ENCODE results near the gene CLCN4.

Gene CLCN4

DNA sequence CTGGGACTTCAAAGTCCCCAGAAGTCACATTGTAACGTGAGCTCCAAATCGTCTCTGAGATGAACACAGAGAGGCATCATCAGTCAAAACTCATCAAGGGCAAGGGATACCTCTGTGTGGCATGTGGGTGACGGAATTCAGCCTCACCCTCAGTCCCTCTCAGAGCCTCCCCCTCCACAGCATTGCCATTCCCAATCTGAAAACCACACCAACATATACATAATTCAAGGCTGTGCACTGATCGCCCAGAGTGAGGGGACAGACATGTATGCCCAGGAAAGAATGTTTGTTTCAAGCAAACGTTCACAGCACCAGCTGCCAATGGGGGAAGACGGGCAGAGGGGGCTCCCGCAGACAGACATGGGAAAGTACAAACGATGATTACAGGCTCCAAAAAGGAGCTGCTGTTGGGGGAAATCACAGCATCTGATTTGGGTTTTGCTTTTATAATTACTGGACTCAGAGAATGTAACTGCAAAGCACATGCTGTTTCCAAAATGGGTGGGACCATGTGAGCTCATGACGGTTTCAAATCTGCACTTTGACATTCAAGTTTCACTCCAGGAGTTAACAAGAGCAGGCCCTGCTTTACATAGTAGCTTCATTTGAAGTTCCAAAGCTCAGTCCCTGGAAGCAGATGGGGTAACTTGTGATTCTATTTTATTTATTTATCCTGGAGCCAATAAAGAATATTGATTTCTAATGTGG, 88.3 kb downstream of the CLCN4 start:
- Histone ChIP-seq H3K4me3 (ENCODE audit: insufficient read depth, low read depth, low read length, poor library complexity, severe bottlenecking) (no peak overlapping the region), H3K9me3 (ENCODE audit: control insufficient read depth, low read length) (no peaks in the 10 kb centered on the region), H3K27ac (ENCODE audit: insufficient read depth, low read length, poor library complexity, severe bottlenecking) (no peak overlapping the region), H3K27me3 (replicated peaks; ENCODE audit: control insufficient read depth, insufficient read depth, low read length, poor library complexity, severe bottlenecking) (no peaks in the 10 kb centered on the region), H3K4me1 (ENCODE audit: control insufficient read depth, insufficient read depth, low read length, poor library complexity, severe bottlenecking) (no peaks in the 10 kb centered on the region), H3K36me3 (ENCODE audit: control insufficient read depth, insufficient read depth, low read length) (no peaks in the 10 kb centered on the region)
- no peak for DNase-seq

DNA sequence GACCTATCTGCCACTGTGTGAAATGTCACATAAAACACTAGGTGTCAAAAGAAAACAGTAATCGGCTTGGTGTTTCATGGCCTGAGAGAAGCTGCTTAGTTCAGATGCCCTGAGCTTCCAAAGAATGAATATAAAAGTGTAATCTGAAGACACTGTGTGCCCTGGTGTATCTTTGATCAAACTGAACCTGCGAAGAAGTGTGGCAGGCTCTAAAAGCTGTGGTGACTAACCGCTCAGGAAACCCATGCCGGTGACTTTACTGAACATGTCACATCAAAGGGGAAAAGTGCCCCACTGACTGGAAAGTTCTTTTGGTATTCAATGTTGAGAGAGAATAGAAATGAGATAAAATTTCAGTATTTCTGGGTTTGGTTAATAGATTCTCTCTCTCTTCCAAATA, 89.1 kb downstream of the CLCN4 start:
- DNase-seq: no peak
- Histone ChIP-seq H3K27me3 (replicated peaks; ENCODE audit: control insufficient read depth, insufficient read depth, low read length, poor library complexity, severe bottlenecking) (no peaks in the 10 kb centered on the region), H3K4me3 (ENCODE audit: insufficient read depth, low read depth, low read length, poor library complexity, severe bottlenecking) (no peak overlapping the region), H3K9me3 (ENCODE audit: control insufficient read depth, low read length) (no peaks in the 10 kb centered on the region), H3K4me1 (ENCODE audit: control insufficient read depth, insufficient read depth, low read length, poor library complexity, severe bottlenecking) (no peaks in the 10 kb centered on the region), H3K36me3 (ENCODE audit: control insufficient read depth, insufficient read depth, low read length) (no peaks in the 10 kb centered on the region), H3K27ac (ENCODE audit: insufficient read depth, low read length, poor library complexity, severe bottlenecking) (no peak overlapping the region)

DNA sequence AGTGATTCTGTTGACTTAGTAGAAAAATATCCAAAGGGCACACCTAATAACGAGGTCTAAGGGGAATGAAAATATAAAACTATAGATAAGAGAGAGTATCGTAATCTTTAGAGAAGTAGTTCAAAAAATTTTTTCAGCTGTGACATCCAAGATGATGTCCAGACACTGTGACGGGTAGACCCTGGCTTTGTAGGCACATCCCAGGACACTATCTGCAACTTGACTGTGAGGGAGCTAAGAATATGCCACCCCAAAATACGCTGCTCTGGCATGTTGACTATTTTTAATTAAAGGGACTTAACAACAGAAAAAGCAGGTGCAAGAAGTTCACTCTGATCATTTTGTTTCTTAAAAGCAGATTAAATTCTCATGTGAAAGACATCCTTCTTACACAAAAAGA, 89.5 kb downstream of the CLCN4 start:
- no peaks in the 10 kb centered on the region for H3K4me1 ChIP-seq (ENCODE audit: control insufficient read depth, insufficient read depth, low read length, poor library complexity, severe bottlenecking)
- H3K27me3 ChIP-seq (replicated peaks; ENCODE audit: control insufficient read depth, insufficient read depth, low read length, poor library complexity, severe bottlenecking): no peaks in the 10 kb centered on the region
- no peak overlapping the region for H3K4me3 ChIP-seq (ENCODE audit: insufficient read depth, low read depth, low read length, poor library complexity, severe bottlenecking)
- no peak for DNase-seq
- no peaks in the 10 kb centered on the region for H3K36me3 ChIP-seq (ENCODE audit: control insufficient read depth, insufficient read depth, low read length)
- H3K9me3 ChIP-seq (ENCODE audit: control insufficient read depth, low read length): no peaks in the 10 kb centered on the region
- no peak overlapping the region for H3K27ac ChIP-seq (ENCODE audit: insufficient read depth, low read length, poor library complexity, severe bottlenecking)

DNA sequence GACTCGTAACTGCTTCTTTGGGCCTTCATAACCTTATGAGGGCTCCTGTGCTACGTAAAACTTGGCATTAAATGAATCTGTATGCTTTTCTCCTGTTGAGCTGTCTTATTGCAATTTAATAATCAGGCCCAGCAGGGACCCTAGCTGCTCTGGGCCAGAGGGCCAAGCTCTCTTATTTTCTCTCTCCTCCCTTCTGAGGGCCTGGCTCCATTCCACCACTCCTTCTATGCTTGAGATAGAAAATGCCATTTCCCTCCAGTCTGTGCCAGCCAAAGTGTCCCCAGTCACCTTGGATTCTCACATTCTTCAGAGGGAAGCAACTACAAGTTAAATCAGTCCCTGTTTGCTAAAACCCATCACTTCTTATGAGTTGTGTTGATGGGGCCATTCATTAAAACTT, 90.1 kb downstream of the CLCN4 start:
- no peaks in the 10 kb centered on the region for H3K27me3 ChIP-seq (replicated peaks; ENCODE audit: control insufficient read depth, insufficient read depth, low read length, poor library complexity, severe bottlenecking)
- H3K4me3 ChIP-seq (ENCODE audit: insufficient read depth, low read depth, low read length, poor library complexity, severe bottlenecking): no peak overlapping the region
- no peak for DNase-seq
- H3K4me1 ChIP-seq (ENCODE audit: control insufficient read depth, insufficient read depth, low read length, poor library complexity, severe bottlenecking): no peaks in the 10 kb centered on the region
- no peaks in the 10 kb centered on the region for H3K36me3 ChIP-seq (ENCODE audit: control insufficient read depth, insufficient read depth, low read length)
- no peak overlapping the region for H3K27ac ChIP-seq (ENCODE audit: insufficient read depth, low read length, poor library complexity, severe bottlenecking)
- no peaks in the 10 kb centered on the region for H3K9me3 ChIP-seq (ENCODE audit: control insufficient read depth, low read length)

DNA sequence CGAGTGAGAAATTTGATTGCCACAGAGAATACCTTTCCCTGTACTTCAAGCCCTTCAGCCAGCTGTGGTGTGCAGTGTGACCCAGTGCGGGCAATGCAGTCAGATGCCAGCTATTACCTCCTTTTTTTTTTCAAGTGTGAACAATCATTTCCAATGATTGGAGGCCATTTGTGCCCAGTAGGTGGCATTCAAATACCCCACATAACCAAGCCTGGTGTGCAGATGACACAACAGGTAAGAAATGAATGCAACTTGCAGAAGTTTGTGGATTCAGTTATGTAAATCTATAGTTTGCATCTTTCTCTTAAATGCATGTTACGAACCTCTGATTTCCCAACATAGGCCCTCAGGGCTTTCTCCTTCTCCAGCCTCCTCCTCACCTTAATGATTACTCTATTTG, 98.0 kb downstream of the CLCN4 start:
- Histone ChIP-seq H3K27me3 (replicated peaks; ENCODE audit: control insufficient read depth, insufficient read depth, low read length, poor library complexity, severe bottlenecking) (no peaks in the 10 kb centered on the region), H3K4me1 (ENCODE audit: control insufficient read depth, insufficient read depth, low read length, poor library complexity, severe bottlenecking) (no peaks in the 10 kb centered on the region), H3K27ac (ENCODE audit: insufficient read depth, low read length, poor library complexity, severe bottlenecking) (no peak overlapping the region), H3K4me3 (ENCODE audit: insufficient read depth, low read depth, low read length, poor library complexity, severe bottlenecking) (no peak overlapping the region), H3K9me3 (ENCODE audit: control insufficient read depth, low read length) (no peaks in the 10 kb centered on the region), H3K36me3 (ENCODE audit: control insufficient read depth, insufficient read depth, low read length) (no peaks in the 10 kb centered on the region)
- DNase-seq: no peak

- H3K9me3 ChIP-seq (ENCODE audit: control insufficient read depth, low read length): no peaks in the 10 kb centered on the region
Measured at GRCh38 chrX:10259716-10260115, 102.9 kb downstream of the CLCN4 start.

DNA sequence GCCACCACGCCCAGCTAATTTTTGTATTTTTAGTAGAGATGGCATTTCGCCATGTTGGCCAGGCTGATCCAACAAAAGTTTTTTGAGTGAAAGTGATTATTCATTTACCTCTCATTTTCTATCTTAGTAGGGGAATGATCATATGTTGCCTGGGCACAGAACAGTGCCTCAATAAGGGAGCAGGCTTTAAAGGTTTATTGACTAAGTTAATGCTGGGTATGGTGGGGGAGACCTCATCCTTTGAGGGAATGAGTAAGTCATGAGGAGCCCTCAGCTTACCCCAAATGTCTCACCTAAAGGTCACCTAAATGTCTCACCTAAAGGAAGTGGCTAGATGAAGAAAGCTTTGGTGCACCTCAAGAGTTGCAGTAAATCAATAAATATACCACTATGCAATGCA, 109.0 kb downstream of the CLCN4 start:
- H3K9me3 ChIP-seq (ENCODE audit: control insufficient read depth, low read length): no peaks in the 10 kb centered on the region
- DNase-seq: no peak
- no peaks in the 10 kb centered on the region for H3K27me3 ChIP-seq (replicated peaks; ENCODE audit: control insufficient read depth, insufficient read depth, low read length, poor library complexity, severe bottlenecking)
- no peaks in the 10 kb centered on the region for H3K36me3 ChIP-seq (ENCODE audit: control insufficient read depth, insufficient read depth, low read length)
- H3K27ac ChIP-seq (ENCODE audit: insufficient read depth, low read length, poor library complexity, severe bottlenecking): no peak overlapping the region
- H3K4me3 ChIP-seq (ENCODE audit: insufficient read depth, low read depth, low read length, poor library complexity, severe bottlenecking): no peak overlapping the region
- no peaks in the 10 kb centered on the region for H3K4me1 ChIP-seq (ENCODE audit: control insufficient read depth, insufficient read depth, low read length, poor library complexity, severe bottlenecking)

More at GRCh38 chrX:10259716-10260115, 102.9 kb downstream of the CLCN4 start:
- no peaks in the 10 kb centered on the region for H3K36me3 ChIP-seq (ENCODE audit: control insufficient read depth, insufficient read depth, low read length)
- DNase-seq: no peak
- no peaks in the 10 kb centered on the region for H3K4me1 ChIP-seq (ENCODE audit: control insufficient read depth, insufficient read depth, low read length, poor library complexity, severe bottlenecking)
- no peak overlapping the region for H3K4me3 ChIP-seq (ENCODE audit: insufficient read depth, low read depth, low read length, poor library complexity, severe bottlenecking)
- H3K27ac ChIP-seq (ENCODE audit: insufficient read depth, low read length, poor library complexity, severe bottlenecking): no peak overlapping the region
- H3K27me3 ChIP-seq (replicated peaks; ENCODE audit: control insufficient read depth, insufficient read depth, low read length, poor library complexity, severe bottlenecking): no peaks in the 10 kb centered on the region

DNA sequence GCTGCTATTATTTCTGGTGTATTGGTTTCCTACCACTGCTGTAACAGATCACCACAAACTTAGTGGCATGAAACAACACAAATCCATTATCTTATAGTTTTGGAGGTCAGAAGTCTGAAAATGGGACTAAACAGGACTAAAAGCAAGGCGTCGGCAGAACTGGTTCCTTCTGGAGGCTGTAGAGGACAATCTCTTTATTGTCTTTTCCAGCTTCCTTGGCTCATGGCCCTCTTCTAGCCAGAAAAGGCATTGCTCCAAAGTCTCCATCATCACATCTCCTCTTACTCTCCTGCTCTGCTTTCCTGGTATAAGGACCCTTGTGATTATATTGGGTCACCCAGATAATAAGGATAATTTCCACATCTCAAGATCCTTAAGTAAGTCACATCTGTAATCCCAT, 121.9 kb downstream of the CLCN4 start:
- Histone ChIP-seq H3K36me3 (ENCODE audit: control insufficient read depth, insufficient read depth, low read length) (no peaks in the 10 kb centered on the region), H3K4me1 (ENCODE audit: control insufficient read depth, insufficient read depth, low read length, poor library complexity, severe bottlenecking) (no peaks in the 10 kb centered on the region), H3K27ac (ENCODE audit: insufficient read depth, low read length, poor library complexity, severe bottlenecking) (no peak overlapping the region), H3K4me3 (ENCODE audit: insufficient read depth, low read depth, low read length, poor library complexity, severe bottlenecking) (no peak overlapping the region), H3K27me3 (replicated peaks; ENCODE audit: control insufficient read depth, insufficient read depth, low read length, poor library complexity, severe bottlenecking) (no peaks in the 10 kb centered on the region), H3K9me3 (ENCODE audit: control insufficient read depth, low read length) (no peaks in the 10 kb centered on the region)
- DNase-seq: no peak

DNA sequence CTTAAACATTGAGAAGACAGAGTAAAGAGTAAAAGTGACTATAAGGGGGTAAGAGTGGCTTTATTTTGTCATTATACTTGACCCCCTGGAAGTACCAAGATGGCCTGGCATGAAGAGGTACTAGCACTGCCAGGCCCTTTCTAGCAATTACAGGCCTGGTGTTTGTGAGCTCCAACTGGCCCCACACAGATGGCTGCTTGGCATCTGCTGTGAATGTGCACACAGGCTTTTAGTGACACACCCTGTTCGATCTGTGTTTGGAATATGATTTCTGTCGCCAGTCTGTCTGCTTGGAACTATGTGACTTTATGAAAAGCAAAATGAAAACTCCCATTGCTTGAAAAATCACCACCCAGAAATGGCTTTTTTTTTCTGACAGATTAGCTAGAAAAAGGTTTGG, 123.3 kb downstream of the CLCN4 start:
- Histone ChIP-seq H3K36me3 (ENCODE audit: control insufficient read depth, insufficient read depth, low read length) (no peaks in the 10 kb centered on the region), H3K27ac (ENCODE audit: insufficient read depth, low read length, poor library complexity, severe bottlenecking) (no peak overlapping the region), H3K4me1 (ENCODE audit: control insufficient read depth, insufficient read depth, low read length, poor library complexity, severe bottlenecking) (no peaks in the 10 kb centered on the region), H3K9me3 (ENCODE audit: control insufficient read depth, low read length) (no peaks in the 10 kb centered on the region), H3K27me3 (replicated peaks; ENCODE audit: control insufficient read depth, insufficient read depth, low read length, poor library complexity, severe bottlenecking) (no peaks in the 10 kb centered on the region), H3K4me3 (ENCODE audit: insufficient read depth, low read depth, low read length, poor library complexity, severe bottlenecking) (no peak overlapping the region)
- DNase-seq: no peak

GRCh38 chrX:10282490-10282889, 125.7 kb downstream of the CLCN4 start:
- no peaks in the 10 kb centered on the region for H3K27me3 ChIP-seq (replicated peaks; ENCODE audit: control insufficient read depth, insufficient read depth, low read length, poor library complexity, severe bottlenecking)
- no peak overlapping the region for H3K4me3 ChIP-seq (ENCODE audit: insufficient read depth, low read depth, low read length, poor library complexity, severe bottlenecking)
- H3K36me3 ChIP-seq (ENCODE audit: control insufficient read depth, insufficient read depth, low read length): no peaks in the 10 kb centered on the region
- no peak overlapping the region for H3K27ac ChIP-seq (ENCODE audit: insufficient read depth, low read length, poor library complexity, severe bottlenecking)
- H3K9me3 ChIP-seq (ENCODE audit: control insufficient read depth, low read length): no peaks in the 10 kb centered on the region
- DNase-seq: no peak
- no peaks in the 10 kb centered on the region for H3K4me1 ChIP-seq (ENCODE audit: control insufficient read depth, insufficient read depth, low read length, poor library complexity, severe bottlenecking)

Data from effector memory CD4-positive, alpha-beta T cell (primary cell).